NK-92 (cell line): ENCODE data around the gene S100A16.
"Not testable (repeated sequence)": the region's sequence is repeated elsewhere in the genome, so short reads cannot be mapped to it uniquely, and the experiment has no call there.

Experiments
- DNase-seq: peaks from one replicate; lab custom pipeline; 2025; ENCODE audit not compliant: unreplicated experiment; lab: John Stamatoyannopoulos, UW

Gene S100A16

GRCh38 chr1:153612755-153613331, at the start of gene S100A16:
TSS of gene S100A16 (minus strand) at chr1:153613137. CDS start at chr1:153608151, 4,986 bp downstream.
- no peak for DNase-seq

GRCh38 chr1:153662269-153662668, 49.3 kb upstream of the S100A16 start:
- DNase-seq: no peak

GRCh38 chr1:153661111-153661708, 48.3 kb upstream of the S100A16 start:
- no peak for DNase-seq

GRCh38 chr1:153659656-153660055, 46.7 kb upstream of the S100A16 start:
- DNase-seq: no peak

- no peak for DNase-seq
Observed at GRCh38 chr1:153659175-153659534, 46.2 kb upstream of the S100A16 start.

- DNase-seq: no peak
Observed at GRCh38 chr1:153658400-153659174, 45.6 kb upstream of the S100A16 start, which contains the start of gene SNAPIN. TSS of gene SNAPIN (plus strand) at chr1:153658703. CDS start at chr1:153658744, 41 bp downstream.

GRCh38 chr1:153655333-153655732, 42.4 kb upstream of the S100A16 start:
- DNase-seq: no peak

- no peak for DNase-seq
Observed at GRCh38 chr1:153652805-153653500, 40.0 kb upstream of the S100A16 start.

- DNase-seq: no peak
Observed at GRCh38 chr1:153651771-153652170, 38.8 kb upstream of the S100A16 start.

GRCh38 chr1:153649863-153650235, 36.9 kb upstream of the S100A16 start:
- no peak for DNase-seq

- DNase-seq: no peak
Observed at GRCh38 chr1:153649137-153649862, 36.4 kb upstream of the S100A16 start.

GRCh38 chr1:153648000-153648643, 35.2 kb upstream of the S100A16 start:
- no peak for DNase-seq

GRCh38 chr1:153647346-153647714, 34.4 kb upstream of the S100A16 start:
- DNase-seq: no peak

GRCh38 chr1:153646672-153647345, 33.9 kb upstream of the S100A16 start:
- DNase-seq: no peak

- no peak for DNase-seq
Observed at GRCh38 chr1:153643816-153644215, 30.9 kb upstream of the S100A16 start.

- no peak for DNase-seq
Observed at GRCh38 chr1:153643100-153643499, 30.2 kb upstream of the S100A16 start.

- DNase-seq: no peak
Observed at GRCh38 chr1:153642161-153642560, 29.2 kb upstream of the S100A16 start.

- DNase-seq: no peak
Observed at GRCh38 chr1:153640861-153641260, 27.9 kb upstream of the S100A16 start.

GRCh38 chr1:153640213-153640612, 27.3 kb upstream of the S100A16 start:
- not testable (repeated sequence) for DNase-seq

- DNase-seq: no peak
Observed at GRCh38 chr1:153639280-153639679, 26.3 kb upstream of the S100A16 start.
